ENCODE data around the gene ATP5MC2.

GRCh38 chr12:53675701-53676607 is at the start of gene ATP5MC2:
- TF ChIP-seq CTCF (conservative IDR thresholded peaks at IDR 0.05; ENCODE audit: low read depth, low read length) = peak; percentile 99
- no peak for TF ChIP-seq EZH2phosphoT487 (IDR thresholded peaks at IDR 0.05; ENCODE audit: borderline replicate concordance, low read length)
